Gastroesophageal sphincter (tissue), 3 donors: Measurements from ENCODE around the gene HPSE2.

ENCODE experiments used
- POLR2A ChIP-seq, 2 donors: fragments of 450-650 bp; IDR thresholded peaks; one replicate each; pipeline ENCODE4 v1.6.1; 2017; ENCODE audit warnings: antibody characterized with exemption in 2 of 2, mild to moderate bottlenecking in 2 of 2, moderate library complexity in 1 of 2
- TF ChIP-seq, protein P1 (sequence below), 4 experiments: fragments of 200-600 bp in 2 of 4; fragments of 450-650 bp in 2 of 4; sonication (generic) in 1 of 4; IDR thresholded peaks; one replicate each; pipeline ENCODE4 v1.5.1; 2017 to 2019; ENCODE audit warnings: antibody characterized with exemption in 4 of 4, mild to moderate bottlenecking in 2 of 4, moderate library complexity in 2 of 4

DNA sequence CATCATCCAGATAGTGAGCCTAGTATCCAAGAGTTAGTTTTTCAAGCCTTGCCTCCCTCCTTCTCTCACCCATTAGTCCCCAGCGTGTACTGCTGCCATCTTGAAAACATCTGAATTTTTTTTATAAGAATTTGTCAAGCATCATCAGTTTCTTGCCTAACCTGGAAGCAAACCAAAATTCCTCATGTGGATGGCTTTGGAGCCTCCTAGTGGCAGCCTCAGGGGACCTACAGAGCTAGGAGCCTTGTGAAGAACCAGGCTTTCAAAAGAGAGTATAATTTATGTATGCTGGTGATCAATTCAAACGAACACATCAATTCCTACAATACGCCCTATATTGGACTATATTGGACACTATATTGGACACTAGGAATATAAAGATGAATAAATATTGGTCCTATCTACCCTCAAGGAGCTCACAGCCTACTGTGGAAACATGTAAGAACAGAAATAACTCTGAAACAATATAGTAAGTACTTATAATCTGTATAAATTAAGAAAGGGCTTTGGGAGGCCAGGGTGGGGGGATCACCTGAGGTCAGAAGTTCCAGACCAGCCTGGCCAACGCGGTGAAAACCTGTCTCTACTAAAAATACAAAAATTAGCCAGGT lies 63.4 kb downstream of the HPSE2 start:
- TF ChIP-seq, protein P1, sequence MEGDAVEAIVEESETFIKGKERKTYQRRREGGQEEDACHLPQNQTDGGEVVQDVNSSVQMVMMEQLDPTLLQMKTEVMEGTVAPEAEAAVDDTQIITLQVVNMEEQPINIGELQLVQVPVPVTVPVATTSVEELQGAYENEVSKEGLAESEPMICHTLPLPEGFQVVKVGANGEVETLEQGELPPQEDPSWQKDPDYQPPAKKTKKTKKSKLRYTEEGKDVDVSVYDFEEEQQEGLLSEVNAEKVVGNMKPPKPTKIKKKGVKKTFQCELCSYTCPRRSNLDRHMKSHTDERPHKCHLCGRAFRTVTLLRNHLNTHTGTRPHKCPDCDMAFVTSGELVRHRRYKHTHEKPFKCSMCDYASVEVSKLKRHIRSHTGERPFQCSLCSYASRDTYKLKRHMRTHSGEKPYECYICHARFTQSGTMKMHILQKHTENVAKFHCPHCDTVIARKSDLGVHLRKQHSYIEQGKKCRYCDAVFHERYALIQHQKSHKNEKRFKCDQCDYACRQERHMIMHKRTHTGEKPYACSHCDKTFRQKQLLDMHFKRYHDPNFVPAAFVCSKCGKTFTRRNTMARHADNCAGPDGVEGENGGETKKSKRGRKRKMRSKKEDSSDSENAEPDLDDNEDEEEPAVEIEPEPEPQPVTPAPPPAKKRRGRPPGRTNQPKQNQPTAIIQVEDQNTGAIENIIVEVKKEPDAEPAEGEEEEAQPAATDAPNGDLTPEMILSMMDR (IDR thresholded peaks at IDR 0.05): peak; percentile 34 to 57 (median 46)
- no peak for TF ChIP-seq POLR2A (IDR thresholded peaks at IDR 0.05)
